Heart left ventricle (tissue), 13 donors: ENCODE results near the gene GRAMD1B.

Source experiments
- CTCF ChIP-seq, 12 donors: fragments of 200-600 bp; sonication (generic) in 4 of 12; IDR thresholded peaks; one replicate each; pipeline versions ENCODE4 v1.5.0 to v1.8.0; 2018 to 2022; ENCODE audit warnings: antibody characterized with exemption in 12 of 12, mild to moderate bottlenecking in 5 of 12
- POLR2A ChIP-seq, 2 donors: fragments of 450-650 bp; IDR thresholded peaks; one replicate each; pipeline ENCODE4 v1.6.1; 2017; ENCODE audit warnings: antibody characterized with exemption in 2 of 2, mild to moderate bottlenecking in 2 of 2, moderate library complexity in 2 of 2
- donor health status: ischemic (EF 13 %, LVEDD 7.1; RV severe dilation, severe dysfunction).
- donor health status: DM: no; HTN: yes; CAD: no.
- donor health status: DM: no; HTN: no; CAD: no.
- donor health status: ischemic (EF 25% LVEDD 6.9; RV normal size, moderate dysfunction).
- donor health status: ischemic (EF 25% LVEDD 5.7; RV mildly dilated, moderate dysfunction).
- donor health status: ischemic (EF 35%, LVEDD 5.7; RV mildly dilated, moderate dysfunction).
- donor health status: nonischemic (EF 11% LVEDD 7.7; RV severe dilation, severe dysfunction).
- donor health status: DM: yes; HTN: yes; CAD: no.
- donor health status: PGD.
- donor health status: ischemic (EF 29% LVEDD 5.4; RV normal size, mild dysfunction).
- donor health status: nonischemic (EF 23%, LVEDD 6.1; RV moderate dilation, normal function).

- TF ChIP-seq CTCF (IDR thresholded peaks at IDR 0.05) (no peak), POLR2A (IDR thresholded peaks at IDR 0.05) (no peak)
These were observed 223.4 kb downstream of the GRAMD1B start for GRCh38 chr11:123653483-123653826.
